Astrocyte (in vitro differentiated cells and primary cell): ENCODE measurements around the gene ARHGAP24. TPM values are rescaled to one million over a fixed set of nuclear protein-coding genes. Genes with fewer than 3 reads are reported as not detected.

Experiments used
- DNase-seq: peaks from one replicate; pipeline ENCODE4 v3.0.0-alpha.2; 2010; ENCODE audit warnings: low read depth
- FAIRE-seq: peaks from 2 replicates; lab custom pipeline; 2011; peaks lifted over from hg19 to GRCh38; lab: Jason Lieb, UNC
- H2AFZ ChIP-seq: 2 replicates; pipeline ENCODE4 v1.6.0; 2012; ENCODE audit warnings: low read depth, low read length, inconsistent platforms
- H3K27ac ChIP-seq: 2 replicates; pipeline ENCODE4 v1.5.1; 2011; ENCODE audit warnings: low read depth, low read length, inconsistent platforms
- H3K27me3 ChIP-seq: 2 replicates; pipeline ENCODE4 v1.6.0; 2011; ENCODE audit warnings: low read length, inconsistent platforms; ENCODE audit not compliant: insufficient read depth
- H3K36me3 ChIP-seq: 2 replicates; pipeline ENCODE4 v1.5.1; 2011; ENCODE audit warnings: low read length, inconsistent platforms; ENCODE audit not compliant: insufficient read depth
- H3K4me1 ChIP-seq: 2 replicates; pipeline ENCODE4 v1.5.1; 2011; ENCODE audit warnings: low read length, inconsistent platforms; ENCODE audit not compliant: insufficient read depth
- H3K4me2 ChIP-seq: 2 replicates; pipeline ENCODE4 v1.6.0; 2012; ENCODE audit warnings: low read length, inconsistent platforms
- H3K4me3 ChIP-seq: 2 replicates; pipeline ENCODE4 v1.5.1; 2011; ENCODE audit warnings: low read depth, mild to moderate bottlenecking, low read length, inconsistent platforms; ENCODE audit not compliant: insufficient read depth
- H3K79me2 ChIP-seq: 2 replicates; pipeline ENCODE4 v1.6.0; 2012; ENCODE audit warnings: mild to moderate bottlenecking, low read length, inconsistent platforms; ENCODE audit not compliant: insufficient read depth
- H3K9ac ChIP-seq: 2 replicates; pipeline ENCODE4 v1.6.0; 2012; ENCODE audit warnings: mild to moderate bottlenecking, low read length, inconsistent platforms
- H3K9me3 ChIP-seq: 2 replicates; pipeline ENCODE4 v1.5.1; 2012; ENCODE audit warnings: low read depth, mild to moderate bottlenecking, low read length, inconsistent platforms; ENCODE audit not compliant: insufficient read depth
- H4K20me1 ChIP-seq: 2 replicates; pipeline ENCODE4 v1.6.0; 2012; ENCODE audit warnings: low read length, inconsistent platforms; ENCODE audit not compliant: insufficient read depth
- H3K27ac Mint-ChIP-seq: one replicate; pipeline ENCODE4 v1.8.0; 2021; ENCODE audit warnings: mild to moderate bottlenecking, mixed read lengths; ENCODE audit not compliant: unreplicated experiment
- H3K27me3 Mint-ChIP-seq: one replicate; pipeline ENCODE4 v1.8.0; 2021; ENCODE audit warnings: low read depth, mixed read lengths; ENCODE audit not compliant: unreplicated experiment
- H3K36me3 Mint-ChIP-seq: one replicate; pipeline ENCODE4 v1.8.0; 2021; ENCODE audit warnings: low read depth, mixed read lengths; ENCODE audit not compliant: unreplicated experiment
- H3K4me1 Mint-ChIP-seq: one replicate; pipeline ENCODE4 v1.8.0; 2021; ENCODE audit warnings: low read depth, mixed read lengths; ENCODE audit not compliant: unreplicated experiment
- H3K4me3 Mint-ChIP-seq: one replicate; pipeline ENCODE4 v1.8.0; 2021; ENCODE audit warnings: mild to moderate bottlenecking, moderate library complexity, mixed read lengths; ENCODE audit not compliant: unreplicated experiment
- H3K9me3 Mint-ChIP-seq: one replicate; pipeline ENCODE4 v1.8.0; 2021; ENCODE audit warnings: mild to moderate bottlenecking, mixed read lengths; ENCODE audit not compliant: unreplicated experiment
- EZH2 ChIP-seq: IDR thresholded peaks from 2 replicates; pipeline ENCODE4 v1.6.1; 2012; ENCODE audit warnings: mild to moderate bottlenecking, low read length, inconsistent platforms; ENCODE audit not compliant: insufficient read depth
- total RNA-seq: library from RNA; stranded (reverse); gene quantifications from 2 replicates; pipeline ENCODE4 v1.2.1, GENCODE V29; 2021
- TF ChIP-seq, protein P1 (sequence below): IDR thresholded peaks from 2 replicates; pipeline ENCODE4 v1.5.1; 2011; ENCODE audit warnings: low read depth, mild to moderate bottlenecking, inconsistent platforms, low read length, moderate library complexity; ENCODE audit not compliant: insufficient read depth

ARHGAP24 gene
- total RNA-seq, 1 donor from 2014 or later: 2.1 TPM

DNA sequence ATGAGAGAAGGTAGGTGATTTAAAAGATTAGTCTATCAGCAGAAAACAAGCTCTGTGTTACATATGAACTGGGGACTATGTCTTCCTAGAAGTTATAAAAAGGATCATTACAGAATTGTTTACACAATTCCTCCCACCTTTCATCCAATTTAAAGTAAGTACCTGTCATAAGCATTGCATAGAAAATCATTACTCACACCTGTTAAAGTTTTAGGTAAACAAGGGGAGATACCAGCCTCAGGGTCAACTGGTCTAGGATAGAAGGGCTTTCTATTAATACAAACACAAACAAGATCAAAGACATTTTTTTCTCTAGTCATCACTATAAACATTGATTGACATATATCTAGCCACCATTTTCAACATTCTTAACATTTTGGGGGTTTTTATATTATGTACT lies 333.9 kb downstream of the ARHGAP24 start:
- H3K4me2 ChIP-seq: no peak overlapping the region
- FAIRE-seq: no peak

DNA sequence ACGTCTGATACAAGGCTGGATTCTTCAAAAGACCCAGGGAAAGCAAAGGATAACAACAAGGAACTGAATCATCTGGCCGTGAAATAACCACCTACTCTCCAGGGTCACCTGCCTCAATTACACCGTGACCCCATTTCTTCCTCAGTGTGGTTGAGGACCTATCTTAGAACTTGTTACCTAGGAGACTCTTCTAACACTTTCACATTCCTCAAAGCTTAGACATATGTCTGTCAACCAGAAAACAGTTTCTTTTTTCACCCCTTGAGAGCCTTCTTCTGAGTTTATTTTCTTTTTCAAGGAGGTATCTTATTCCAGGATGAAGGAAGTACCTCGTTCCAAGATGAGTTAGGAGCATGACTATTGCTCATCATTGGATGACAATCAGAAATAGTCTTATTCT lies 337.8 kb downstream of the ARHGAP24 start:
- Mint-ChIP-seq H3K36me3 (no peaks in the 10 kb centered on the region), H3K9me3 (no peaks in the 10 kb centered on the region), H3K4me1 (peaks cover 7% of the 10 kb centered on the region), H3K27ac (no peak overlapping the region), H3K27me3 (no peaks in the 10 kb centered on the region), H3K4me3 (no peak overlapping the region)
- Histone ChIP-seq H3K9me3 (no peaks in the 10 kb centered on the region), H4K20me1 (no peaks in the 10 kb centered on the region), H3K9ac (no peak overlapping the region), H3K4me3 (no peak overlapping the region), H3K4me2 (peak overlapping the region; percentile 7), H3K27ac (no peak overlapping the region), H2AFZ (no peak overlapping the region), H3K36me3 (no peaks in the 10 kb centered on the region), H3K27me3 (no peaks in the 10 kb centered on the region), H3K4me1 (peaks cover 8% of the 10 kb centered on the region), H3K79me2 (no peaks in the 10 kb centered on the region)
- FAIRE-seq (peak; percentile 45), DNase-seq (peak; percentile 46)
- TF ChIP-seq, protein P1, sequence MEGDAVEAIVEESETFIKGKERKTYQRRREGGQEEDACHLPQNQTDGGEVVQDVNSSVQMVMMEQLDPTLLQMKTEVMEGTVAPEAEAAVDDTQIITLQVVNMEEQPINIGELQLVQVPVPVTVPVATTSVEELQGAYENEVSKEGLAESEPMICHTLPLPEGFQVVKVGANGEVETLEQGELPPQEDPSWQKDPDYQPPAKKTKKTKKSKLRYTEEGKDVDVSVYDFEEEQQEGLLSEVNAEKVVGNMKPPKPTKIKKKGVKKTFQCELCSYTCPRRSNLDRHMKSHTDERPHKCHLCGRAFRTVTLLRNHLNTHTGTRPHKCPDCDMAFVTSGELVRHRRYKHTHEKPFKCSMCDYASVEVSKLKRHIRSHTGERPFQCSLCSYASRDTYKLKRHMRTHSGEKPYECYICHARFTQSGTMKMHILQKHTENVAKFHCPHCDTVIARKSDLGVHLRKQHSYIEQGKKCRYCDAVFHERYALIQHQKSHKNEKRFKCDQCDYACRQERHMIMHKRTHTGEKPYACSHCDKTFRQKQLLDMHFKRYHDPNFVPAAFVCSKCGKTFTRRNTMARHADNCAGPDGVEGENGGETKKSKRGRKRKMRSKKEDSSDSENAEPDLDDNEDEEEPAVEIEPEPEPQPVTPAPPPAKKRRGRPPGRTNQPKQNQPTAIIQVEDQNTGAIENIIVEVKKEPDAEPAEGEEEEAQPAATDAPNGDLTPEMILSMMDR: no peak
- TF ChIP-seq EZH2: no peak

More for the DNA sequence above, 333.9 kb downstream of the ARHGAP24 start:
- no peaks in the 10 kb centered on the region for H3K27me3 ChIP-seq
- H3K4me1 ChIP-seq: peaks cover 13% of the 10 kb centered on the region
- no peak overlapping the region for H2AFZ ChIP-seq
- no peak overlapping the region for H3K4me3 ChIP-seq
- no peaks in the 10 kb centered on the region for H3K79me2 ChIP-seq
- Mint-ChIP-seq H3K27ac (no peak overlapping the region), H3K9me3 (no peaks in the 10 kb centered on the region), H3K27me3 (no peaks in the 10 kb centered on the region), H3K4me1 (peaks cover 7% of the 10 kb centered on the region), H3K36me3 (no peaks in the 10 kb centered on the region), H3K4me3 (no peak overlapping the region)
- no peak overlapping the region for H3K27ac ChIP-seq
- no peaks in the 10 kb centered on the region for H4K20me1 ChIP-seq
- no peaks in the 10 kb centered on the region for H3K36me3 ChIP-seq
- no peaks in the 10 kb centered on the region for H3K9me3 ChIP-seq
- no peak overlapping the region for H3K9ac ChIP-seq
- TF ChIP-seq EZH2: no peak
- TF ChIP-seq, protein P1: no peak
- no peak for DNase-seq

DNA sequence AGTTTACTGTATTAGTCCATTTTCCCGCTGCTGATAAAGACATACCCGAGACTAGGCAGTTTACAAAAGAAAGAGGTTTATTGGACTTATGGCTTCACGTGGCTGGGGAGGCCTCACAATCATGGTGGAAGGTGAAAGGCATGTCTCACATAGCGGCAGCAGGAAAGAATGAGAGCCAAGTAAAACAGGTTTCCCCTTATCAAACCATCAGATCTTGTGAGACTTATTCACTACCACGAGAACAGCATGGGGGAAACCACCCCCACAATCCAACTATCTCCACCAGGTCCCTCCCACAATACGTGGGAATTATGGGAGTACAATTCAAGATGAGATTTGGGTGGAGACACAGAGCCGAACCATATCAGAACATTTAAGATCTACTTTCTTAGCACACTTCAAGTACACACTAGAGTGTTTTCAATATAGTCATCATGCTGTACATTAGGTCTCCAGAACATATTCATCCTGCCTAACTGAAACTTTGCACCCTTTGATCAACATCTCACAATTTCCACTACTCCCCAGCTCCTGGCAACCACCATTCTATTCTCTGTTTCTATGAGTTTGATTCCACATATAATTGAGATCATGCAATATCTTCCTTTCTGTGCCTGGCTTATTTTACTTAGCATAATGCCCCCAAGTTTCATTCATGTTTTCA lies 341.0 kb downstream of the ARHGAP24 start:
- H3K9ac ChIP-seq: no peak overlapping the region
- H3K4me3 ChIP-seq: no peak overlapping the region
- H3K79me2 ChIP-seq: no peaks in the 10 kb centered on the region
- DNase-seq (no peak), FAIRE-seq (no peak)
- Mint-ChIP-seq H3K4me3 (no peak overlapping the region), H3K36me3 (no peaks in the 10 kb centered on the region), H3K9me3 (no peaks in the 10 kb centered on the region), H3K4me1 (peaks cover 7% of the 10 kb centered on the region), H3K27ac (no peak overlapping the region), H3K27me3 (no peaks in the 10 kb centered on the region)
- H4K20me1 ChIP-seq: no peaks in the 10 kb centered on the region
- no peak overlapping the region for H2AFZ ChIP-seq
- peaks cover 7% of the 10 kb centered on the region for H3K4me1 ChIP-seq
- H3K9me3 ChIP-seq: no peaks in the 10 kb centered on the region
- TF ChIP-seq, protein P1: no peak
- no peak for TF ChIP-seq EZH2
- H3K4me2 ChIP-seq: no peak overlapping the region
- no peaks in the 10 kb centered on the region for H3K27me3 ChIP-seq
- no peaks in the 10 kb centered on the region for H3K36me3 ChIP-seq
- no peak overlapping the region for H3K27ac ChIP-seq
